IPS-15b (cell line): ENCODE results near the gene ZFAND3.
"Not testable (repeated sequence)": the region's sequence is repeated elsewhere in the genome, so short reads cannot be mapped to it uniquely, and the experiment has no call there.

ENCODE experiments used
- H3K27me3 ChIP-seq: one replicate; pipeline ENCODE4 v1.6.1; 2013; ENCODE audit warnings: low read length; ENCODE audit not compliant: control insufficient read depth, insufficient read depth
- H3K36me3 ChIP-seq: one replicate; pipeline ENCODE4 v1.6.1; 2013; ENCODE audit warnings: low read length; ENCODE audit not compliant: control insufficient read depth, insufficient read depth
- H3K4me1 ChIP-seq: one replicate; pipeline ENCODE4 v1.6.1; 2013; ENCODE audit warnings: mild to moderate bottlenecking, low read length; ENCODE audit not compliant: control insufficient read depth, insufficient read depth
- H3K4me3 ChIP-seq: one replicate; pipeline ENCODE4 v1.5.1; 2013; ENCODE audit warnings: low read depth, low read length
- H3K9ac ChIP-seq: one replicate; pipeline ENCODE4 v1.6.1; 2013; ENCODE audit warnings: low read depth, mild to moderate bottlenecking, low read length
- H3K9me3 ChIP-seq: one replicate; pipeline ENCODE4 v1.6.1; 2013; ENCODE audit warnings: mild to moderate bottlenecking, low read length; ENCODE audit not compliant: control insufficient read depth, insufficient read depth

The ZFAND3 gene

DNA sequence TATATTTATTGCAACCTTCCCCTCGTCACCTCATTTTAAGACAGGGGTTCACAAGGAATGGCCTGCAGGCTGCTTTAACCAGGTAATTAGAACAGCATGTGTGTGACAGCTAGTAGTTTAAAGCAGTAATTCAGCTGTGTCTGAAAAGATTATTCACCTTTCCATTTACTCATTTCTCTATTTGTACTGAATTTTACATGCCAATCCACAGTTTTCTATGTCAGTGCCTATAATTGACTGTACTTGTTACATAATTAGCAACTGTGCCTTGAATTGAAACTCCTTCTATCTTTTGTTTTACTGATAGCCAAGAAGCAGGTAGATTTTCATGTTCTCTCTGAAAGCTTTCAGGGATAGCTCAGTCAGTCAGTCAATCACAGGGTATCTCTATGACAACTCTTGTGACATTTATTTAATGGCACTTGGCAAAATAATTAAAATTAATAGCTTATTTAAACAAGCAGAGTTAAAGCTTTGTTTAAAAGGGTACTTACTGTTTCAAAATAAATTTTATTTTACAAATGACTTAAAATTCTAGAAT, 214.0 kb downstream of the ZFAND3 start:
- Histone ChIP-seq H3K27me3 (no peaks in the 10 kb centered on the region), H3K36me3 (no peaks in the 10 kb centered on the region), H3K9me3 (no peaks in the 10 kb centered on the region), H3K9ac (no peak overlapping the region), H3K4me1 (peaks cover 9% of the 10 kb centered on the region), H3K4me3 (no peak overlapping the region)

DNA sequence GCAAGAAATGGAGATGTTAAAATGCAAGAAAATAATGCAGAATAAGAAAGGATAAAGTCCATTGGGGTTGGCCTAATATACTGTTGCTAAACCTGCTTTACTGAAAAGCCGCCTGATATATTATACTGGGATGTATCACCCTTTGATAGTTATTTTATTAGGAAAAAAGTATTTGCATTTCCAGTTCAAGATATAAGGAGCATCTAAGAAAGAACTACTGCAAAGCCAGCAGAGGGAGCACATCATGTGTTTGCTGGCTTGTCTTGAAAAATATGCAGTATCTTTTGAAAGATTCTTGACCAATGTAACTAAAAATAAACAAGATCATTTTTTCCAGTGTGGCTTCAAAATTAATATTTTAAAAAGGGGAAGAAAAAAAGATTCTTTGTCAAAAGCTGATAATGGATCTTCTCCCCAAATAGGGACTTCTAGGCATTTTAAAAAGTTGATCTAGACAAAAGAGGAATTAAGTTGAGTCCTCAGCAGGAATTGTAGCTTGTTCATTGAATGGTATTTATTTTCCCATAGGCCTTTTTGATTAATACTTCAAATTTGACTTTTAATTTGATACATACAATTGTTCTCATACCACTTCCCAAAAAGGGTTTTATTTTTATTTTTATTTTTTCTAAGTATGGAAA, 214.9 kb downstream of the ZFAND3 start:
- peaks cover 9% of the 10 kb centered on the region for H3K4me1 ChIP-seq
- H3K9me3 ChIP-seq = no peaks in the 10 kb centered on the region
- no peaks in the 10 kb centered on the region for H3K27me3 ChIP-seq
- no peak overlapping the region for H3K9ac ChIP-seq
- H3K4me3 ChIP-seq = no peak overlapping the region
- H3K36me3 ChIP-seq = no peaks in the 10 kb centered on the region

DNA sequence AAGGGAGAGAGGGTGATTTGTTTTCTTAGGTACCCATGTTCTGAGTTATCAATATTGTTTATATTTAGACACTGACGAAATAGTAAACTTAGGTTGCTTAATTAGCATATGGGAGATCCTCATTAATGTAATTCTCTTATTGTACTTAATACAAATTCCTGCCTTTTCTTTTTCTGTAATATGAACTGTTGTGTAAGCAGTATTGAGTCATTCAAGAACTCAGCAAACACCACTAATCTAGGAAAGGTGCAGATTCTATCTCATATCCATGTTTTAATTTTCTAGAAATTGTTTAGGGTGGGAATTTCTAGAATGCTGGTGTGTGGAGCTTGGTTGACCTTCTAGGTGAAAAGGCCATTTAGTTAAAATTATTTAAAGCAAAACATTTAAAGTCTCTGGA, 216.0 kb downstream of the ZFAND3 start:
- no peak overlapping the region for H3K9ac ChIP-seq
- peaks cover 9% of the 10 kb centered on the region for H3K4me1 ChIP-seq
- no peak overlapping the region for H3K4me3 ChIP-seq
- no peaks in the 10 kb centered on the region for H3K36me3 ChIP-seq
- no peaks in the 10 kb centered on the region for H3K27me3 ChIP-seq
- no peaks in the 10 kb centered on the region for H3K9me3 ChIP-seq

DNA sequence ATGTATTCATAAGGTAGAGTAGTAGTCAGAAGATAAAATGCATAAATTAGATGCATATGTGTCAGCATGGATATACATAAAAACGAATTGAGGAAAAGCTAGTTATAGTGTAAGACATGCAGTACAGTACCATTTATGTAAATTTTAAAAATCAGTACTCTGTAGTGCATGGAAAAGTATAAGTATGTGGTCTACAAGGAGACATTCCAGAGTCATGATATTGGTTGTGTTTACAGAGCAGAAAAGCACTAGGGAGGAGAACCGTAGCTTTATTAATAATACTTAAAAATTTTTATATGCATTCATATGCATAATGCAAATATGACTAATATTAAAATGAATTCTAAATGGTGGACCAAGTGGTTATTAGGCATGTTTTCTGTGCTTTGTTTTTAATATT, 220.0 kb downstream of the ZFAND3 start:
- Histone ChIP-seq H3K9me3 (no peaks in the 10 kb centered on the region), H3K9ac (no peak overlapping the region), H3K27me3 (no peaks in the 10 kb centered on the region), H3K4me1 (peaks cover 9% of the 10 kb centered on the region), H3K4me3 (no peak overlapping the region), H3K36me3 (no peaks in the 10 kb centered on the region)

- H3K4me3 ChIP-seq = no peak overlapping the region
- H3K9me3 ChIP-seq = no peaks in the 10 kb centered on the region
- no peaks in the 10 kb centered on the region for H3K27me3 ChIP-seq
- peaks cover 9% of the 10 kb centered on the region for H3K4me1 ChIP-seq
- H3K36me3 ChIP-seq = no peaks in the 10 kb centered on the region
- no peak overlapping the region for H3K9ac ChIP-seq
Measured at GRCh38 chr6:38040254-38040653, 220.7 kb downstream of the ZFAND3 start.

GRCh38 chr6:38043259-38043753, 223.8 kb downstream of the ZFAND3 start:
- no peaks in the 10 kb centered on the region for H3K36me3 ChIP-seq

DNA sequence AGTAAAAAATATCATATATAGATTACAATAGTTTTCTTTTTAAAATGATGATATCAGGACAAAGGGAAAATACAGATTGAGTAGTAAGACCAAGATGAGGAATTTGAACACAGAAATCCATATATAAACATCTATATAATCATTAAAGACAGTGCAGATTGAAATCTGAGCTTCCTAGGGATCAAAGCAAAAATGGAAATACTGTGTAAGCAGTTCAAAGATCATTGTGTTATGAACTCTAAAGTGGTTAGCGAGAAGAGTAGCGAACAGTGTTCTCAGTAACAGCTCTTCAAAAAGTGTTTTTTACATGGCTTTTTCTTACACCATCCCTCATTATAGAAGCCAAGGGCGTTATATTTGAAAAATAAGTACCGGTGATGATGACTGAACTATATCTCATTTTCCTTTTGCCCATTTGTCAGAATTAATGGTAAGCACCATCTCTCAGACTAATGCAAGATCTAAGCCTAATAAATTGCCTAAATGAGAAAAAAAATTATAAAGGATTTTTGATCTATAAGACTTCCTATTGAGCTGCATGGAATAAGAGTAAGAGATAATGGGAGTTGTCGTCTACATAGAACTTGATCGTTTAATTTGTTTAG, 226.3 kb downstream of the ZFAND3 start:
- Histone ChIP-seq H3K4me1 (no peaks in the 10 kb centered on the region), H3K27me3 (no peaks in the 10 kb centered on the region), H3K9ac (no peak overlapping the region), H3K36me3 (no peaks in the 10 kb centered on the region), H3K4me3 (no peak overlapping the region), H3K9me3 (no peaks in the 10 kb centered on the region)

More at GRCh38 chr6:38043259-38043753, 223.8 kb downstream of the ZFAND3 start:
- Histone ChIP-seq H3K9ac (no peak overlapping the region), H3K4me3 (no peak overlapping the region), H3K4me1 (no peaks in the 10 kb centered on the region), H3K27me3 (no peaks in the 10 kb centered on the region), H3K9me3 (no peaks in the 10 kb centered on the region)

GRCh38 chr6:38047562-38047961, 228.0 kb downstream of the ZFAND3 start:
- Histone ChIP-seq H3K27me3 (no peaks in the 10 kb centered on the region), H3K36me3 (no peaks in the 10 kb centered on the region), H3K9ac (no peak overlapping the region), H3K4me3 (no peak overlapping the region), H3K9me3 (no peaks in the 10 kb centered on the region), H3K4me1 (peaks cover 5% of the 10 kb centered on the region)

- not testable (repeated sequence) for H3K27me3 ChIP-seq, H3K9me3 ChIP-seq, H3K4me1 ChIP-seq, H3K36me3 ChIP-seq, H3K4me3 ChIP-seq, H3K9ac ChIP-seq
Measured at GRCh38 chr6:38049861-38050397, 230.4 kb downstream of the ZFAND3 start.

GRCh38 chr6:38051819-38052434, 232.4 kb downstream of the ZFAND3 start:
- Histone ChIP-seq H3K27me3 (no peaks in the 10 kb centered on the region), H3K9me3 (no peaks in the 10 kb centered on the region), H3K4me3 (no peak overlapping the region), H3K9ac (no peak overlapping the region), H3K36me3 (no peaks in the 10 kb centered on the region), H3K4me1 (peaks cover 5% of the 10 kb centered on the region)

DNA sequence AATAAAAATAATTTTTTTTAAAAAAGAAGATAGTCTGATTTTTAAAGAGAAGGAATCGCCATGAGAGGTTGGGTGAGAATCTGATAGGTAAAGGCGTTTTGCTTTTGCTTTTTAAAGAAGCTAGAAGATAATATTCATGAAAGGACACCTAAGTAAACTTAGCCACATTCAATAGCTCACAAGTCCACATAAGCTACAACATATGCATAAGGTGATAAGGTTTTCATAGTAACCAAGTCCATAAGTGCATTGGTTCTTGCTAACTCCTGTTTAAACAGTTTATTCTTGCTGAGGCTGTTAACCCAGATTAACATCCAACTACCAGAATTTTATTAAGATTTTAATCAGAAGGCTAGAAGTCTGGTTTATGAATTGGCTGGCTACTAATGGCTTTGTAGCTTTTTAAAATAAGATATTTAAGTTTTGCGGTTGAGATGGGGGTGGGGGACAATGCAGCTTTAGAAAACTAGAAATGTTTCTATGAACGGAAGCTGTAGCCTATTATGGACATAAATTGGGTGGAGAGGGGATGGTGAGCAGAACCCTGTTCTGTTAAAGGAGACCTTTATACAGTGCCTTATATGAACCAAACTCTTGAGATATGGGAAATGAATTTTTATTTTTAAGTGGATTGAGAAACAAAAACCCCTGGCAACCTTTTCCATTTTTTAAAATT, 235.1 kb downstream of the ZFAND3 start:
- peaks cover 5% of the 10 kb centered on the region for H3K4me1 ChIP-seq
- H3K4me3 ChIP-seq = no peak overlapping the region

More for the DNA sequence above, 235.1 kb downstream of the ZFAND3 start:
- no peak overlapping the region for H3K9ac ChIP-seq
- H3K9me3 ChIP-seq = no peaks in the 10 kb centered on the region
- H3K27me3 ChIP-seq = no peaks in the 10 kb centered on the region
- H3K36me3 ChIP-seq = no peaks in the 10 kb centered on the region
